Cardiac fibroblast (primary cell): ENCODE measurements around the gene NRCAM.

Source experiments
- DNase-seq, 2 donors: peaks; one replicate each; pipeline versions ENCODE4 v3.0.0 to v3.0.0-alpha.2; 2010; ENCODE audit warnings: low read depth in 2 of 2
- H3K4me3 ChIP-seq, 2 donors: replicated peaks in 1 of 2; 1 replicate in 1 of 2; 2 replicates in 1 of 2; pipeline ENCODE4 v1.5.1; 2011; ENCODE audit warnings: low read depth in 2 of 2, low read length in 2 of 2, mild to moderate bottlenecking in 2 of 2, moderate library complexity in 1 of 2
- TF ChIP-seq, protein P1 (sequence below): IDR thresholded peaks from one replicate; pipeline ENCODE4 v1.5.1; 2011; ENCODE audit warnings: low read depth, mild to moderate bottlenecking, low read length, inconsistent platforms

NRCAM gene

DNA sequence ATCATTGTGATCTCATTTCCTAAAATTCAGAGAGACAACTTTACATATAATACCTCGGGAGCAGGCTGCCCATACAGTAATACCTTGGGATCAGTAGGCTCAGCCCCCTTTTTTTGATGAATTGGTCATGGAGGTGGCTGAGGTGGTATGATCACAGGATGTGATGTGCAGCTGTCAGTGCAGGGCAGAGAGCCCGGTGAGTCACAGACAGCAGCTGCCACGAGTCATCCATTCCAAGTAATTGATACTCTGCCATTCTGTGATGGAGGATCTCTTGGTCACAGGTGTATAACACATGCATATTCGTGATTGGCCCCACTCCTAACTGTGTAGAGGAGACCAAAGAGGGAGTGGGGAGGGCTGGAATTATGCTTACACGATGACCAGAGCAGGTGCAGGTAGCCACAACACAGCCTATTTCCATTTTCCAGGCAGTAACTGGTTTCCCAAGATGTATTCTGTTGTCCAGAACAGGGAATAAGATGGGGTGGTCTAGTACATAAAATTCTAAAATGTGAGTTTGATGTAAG is 14.1 kb downstream of the NRCAM start:
- TF ChIP-seq, protein P1, sequence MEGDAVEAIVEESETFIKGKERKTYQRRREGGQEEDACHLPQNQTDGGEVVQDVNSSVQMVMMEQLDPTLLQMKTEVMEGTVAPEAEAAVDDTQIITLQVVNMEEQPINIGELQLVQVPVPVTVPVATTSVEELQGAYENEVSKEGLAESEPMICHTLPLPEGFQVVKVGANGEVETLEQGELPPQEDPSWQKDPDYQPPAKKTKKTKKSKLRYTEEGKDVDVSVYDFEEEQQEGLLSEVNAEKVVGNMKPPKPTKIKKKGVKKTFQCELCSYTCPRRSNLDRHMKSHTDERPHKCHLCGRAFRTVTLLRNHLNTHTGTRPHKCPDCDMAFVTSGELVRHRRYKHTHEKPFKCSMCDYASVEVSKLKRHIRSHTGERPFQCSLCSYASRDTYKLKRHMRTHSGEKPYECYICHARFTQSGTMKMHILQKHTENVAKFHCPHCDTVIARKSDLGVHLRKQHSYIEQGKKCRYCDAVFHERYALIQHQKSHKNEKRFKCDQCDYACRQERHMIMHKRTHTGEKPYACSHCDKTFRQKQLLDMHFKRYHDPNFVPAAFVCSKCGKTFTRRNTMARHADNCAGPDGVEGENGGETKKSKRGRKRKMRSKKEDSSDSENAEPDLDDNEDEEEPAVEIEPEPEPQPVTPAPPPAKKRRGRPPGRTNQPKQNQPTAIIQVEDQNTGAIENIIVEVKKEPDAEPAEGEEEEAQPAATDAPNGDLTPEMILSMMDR: no peak
- DNase-seq: no peak
- H3K4me3 ChIP-seq: no peak overlapping the region

DNA sequence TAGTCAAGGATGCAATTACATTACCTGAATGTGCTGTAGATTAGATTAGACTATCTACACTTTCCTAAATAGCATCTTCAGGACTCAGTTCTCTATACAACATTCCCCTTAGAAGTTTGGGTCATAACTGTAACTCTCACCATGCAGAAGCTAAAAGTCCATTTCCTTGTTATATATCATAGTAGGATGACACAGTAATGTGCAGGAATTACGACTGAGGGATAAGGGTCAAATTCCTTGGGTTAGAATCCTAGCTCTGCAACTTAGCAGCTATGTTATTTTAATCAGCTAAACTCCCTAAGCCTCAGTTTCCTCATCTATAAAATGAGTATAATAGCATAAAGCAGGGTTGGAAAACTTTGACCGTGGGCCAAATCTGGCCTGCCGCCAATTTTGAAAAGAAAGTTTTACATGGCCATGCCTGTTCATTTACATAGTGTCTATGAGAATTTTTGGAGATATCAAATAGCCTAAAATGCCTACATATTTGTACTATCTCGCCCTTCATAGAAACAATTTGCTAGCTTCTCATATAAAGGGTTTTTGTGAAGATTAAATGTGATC is 14.8 kb downstream of the NRCAM start:
- DNase-seq: no peak
- no peak overlapping the region for H3K4me3 ChIP-seq
- TF ChIP-seq, protein P1: no peak

DNA sequence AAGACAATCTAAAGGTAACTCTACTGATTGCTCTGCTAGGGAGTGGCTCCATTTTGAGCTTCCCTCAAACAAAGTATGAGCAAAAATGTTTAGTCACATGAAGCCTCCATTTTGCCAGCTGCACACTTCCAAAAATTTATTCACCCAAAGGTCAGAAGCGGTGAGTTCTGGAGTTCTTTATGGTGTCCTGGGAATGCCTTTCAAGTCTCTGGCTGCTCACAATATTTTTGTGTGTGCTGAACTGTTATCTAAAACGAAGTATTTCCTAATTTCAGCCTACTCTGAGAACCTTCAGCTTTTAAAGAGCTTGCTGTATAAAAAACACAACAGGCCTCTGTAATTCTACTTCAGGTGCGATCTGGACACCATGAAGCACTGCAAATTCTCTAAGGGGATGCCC is 15.6 kb downstream of the NRCAM start:
- no peak overlapping the region for H3K4me3 ChIP-seq
- DNase-seq: peak in 1 of 2 donors; percentile 52
- TF ChIP-seq, protein P1: no peak

DNA sequence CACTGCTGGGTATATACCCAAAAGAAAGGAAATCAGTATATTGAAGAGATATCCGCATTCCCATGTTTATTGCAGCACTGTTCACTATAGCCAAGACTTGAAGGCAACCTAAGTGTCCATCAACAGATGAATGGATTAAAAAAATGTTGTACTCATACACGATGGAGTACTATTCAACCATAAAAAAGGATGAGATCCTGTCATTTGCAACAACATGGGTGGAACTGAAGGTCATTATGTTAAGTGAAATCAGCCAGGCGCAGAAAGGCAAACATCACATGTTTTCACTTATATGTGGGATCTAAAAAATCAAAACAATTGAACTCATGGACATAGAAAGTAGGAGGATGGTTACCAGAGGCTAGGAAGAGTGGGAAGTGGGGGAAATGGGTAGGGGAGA is 19.3 kb downstream of the NRCAM start:
- no peak for DNase-seq
- TF ChIP-seq, protein P1: no peak
- H3K4me3 ChIP-seq: no peak overlapping the region

DNA sequence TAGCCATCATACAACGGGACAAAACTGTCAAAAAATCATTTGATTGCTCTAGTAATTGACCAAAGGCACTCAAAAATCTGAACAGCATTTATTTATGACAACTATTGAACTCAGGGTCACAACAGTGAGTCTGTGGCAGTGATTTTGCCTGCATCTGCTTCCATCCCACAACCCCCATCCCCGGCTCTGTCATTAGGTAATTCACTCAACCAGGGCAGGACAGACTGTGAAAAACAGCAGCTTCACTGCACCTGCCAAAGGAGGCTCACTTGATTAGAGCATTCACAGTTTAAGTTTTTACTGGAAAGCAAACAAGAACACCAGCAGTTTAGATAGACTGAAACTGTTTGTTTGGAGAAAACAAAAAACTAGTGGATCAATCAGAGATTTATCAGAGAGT is 22.2 kb downstream of the NRCAM start:
- DNase-seq: no peak
- H3K4me3 ChIP-seq: no peak overlapping the region
- TF ChIP-seq, protein P1: no peak

DNA sequence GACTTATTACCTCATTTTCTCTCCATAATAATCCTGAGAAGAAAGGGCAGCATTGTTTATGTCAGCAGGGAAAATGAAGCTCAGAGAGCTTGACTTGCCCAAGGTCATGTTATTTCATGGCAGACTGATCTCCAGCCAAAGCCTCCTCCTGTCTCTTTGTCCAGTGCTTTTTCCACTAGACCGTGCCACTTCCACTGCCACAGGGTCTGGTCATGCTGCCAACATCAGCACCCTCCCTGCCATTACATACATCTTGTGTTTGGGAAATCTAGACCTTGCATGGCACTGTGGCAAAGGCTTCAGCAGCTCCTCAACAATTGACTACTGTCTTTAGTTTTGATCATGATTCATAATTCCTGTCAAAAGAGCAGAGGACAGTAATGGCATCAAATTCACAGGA is 25.1 kb downstream of the NRCAM start:
- TF ChIP-seq, protein P1: no peak
- no peak for DNase-seq
- no peak overlapping the region for H3K4me3 ChIP-seq

DNA sequence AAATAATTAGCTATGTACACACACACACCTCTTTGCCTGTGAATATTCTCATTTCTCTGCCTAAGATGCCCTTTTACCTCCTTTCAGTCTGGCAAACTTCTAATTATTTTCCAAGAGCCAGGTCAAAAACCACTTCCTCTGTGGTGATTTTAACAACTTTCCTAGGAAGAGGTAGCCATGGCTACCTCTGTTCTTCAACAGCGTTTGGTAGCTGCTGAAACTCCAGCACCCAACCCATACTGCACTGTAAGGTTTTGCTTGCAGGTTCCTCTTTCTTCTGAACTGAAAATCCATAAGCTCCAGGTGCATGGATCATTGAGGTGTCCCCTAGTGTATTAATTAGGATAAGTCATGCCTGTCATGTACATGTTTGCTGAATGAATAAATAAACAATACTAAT is 25.6 kb downstream of the NRCAM start:
- no peak overlapping the region for H3K4me3 ChIP-seq
- no peak for DNase-seq
- TF ChIP-seq, protein P1: no peak
